AG09309 (cell line): ENCODE results near the gene XYLT2.

Experiments used
- DNase-seq: peaks from one replicate; pipeline ENCODE4 v3.0.0-alpha.2; 2010; ENCODE audit warnings: low read depth
- H3K4me3 ChIP-seq: 2 replicates; pipeline ENCODE4 v1.5.1; 2011; ENCODE audit warnings: mild to moderate bottlenecking, low read depth, low read length, moderate library complexity; ENCODE audit not compliant: control insufficient read depth
- CTCF ChIP-seq: IDR thresholded peaks from 2 replicates; pipeline ENCODE4 v1.5.1; 2011; ENCODE audit warnings: mild to moderate bottlenecking, low read depth, low read length, inconsistent platforms; ENCODE audit not compliant: insufficient read depth, control insufficient read depth; ENCODE audit errors: missing control alignments

XYLT2 gene

GRCh38 chr17:50319306-50320004 lies 26.5 kb upstream of the XYLT2 start:
- no peak for TF ChIP-seq CTCF
- DNase-seq = no peak
- H3K4me3 ChIP-seq = no peak overlapping the region

- no peak for DNase-seq
- TF ChIP-seq CTCF = no peak
- no peak overlapping the region for H3K4me3 ChIP-seq
Measured at GRCh38 chr17:50322271-50322670, 23.7 kb upstream of the XYLT2 start.

GRCh38 chr17:50323060-50323459 lies 22.9 kb upstream of the XYLT2 start:
- H3K4me3 ChIP-seq = no peak overlapping the region
- TF ChIP-seq CTCF = no peak
- DNase-seq = no peak

GRCh38 chr17:50325906-50326305 lies 20.0 kb upstream of the XYLT2 start:
- H3K4me3 ChIP-seq = no peak overlapping the region
- TF ChIP-seq CTCF = no peak
- DNase-seq = no peak

- H3K4me3 ChIP-seq = no peak overlapping the region
- DNase-seq = no peak
- no peak for TF ChIP-seq CTCF
Measured at GRCh38 chr17:50326831-50327364, 19.0 kb upstream of the XYLT2 start.

- no peak for TF ChIP-seq CTCF
- H3K4me3 ChIP-seq = no peak overlapping the region
- DNase-seq = no peak
Measured at GRCh38 chr17:50328363-50329325, 17.3 kb upstream of the XYLT2 start.
